NK-92 (cell line): ENCODE measurements around the gene FIGNL2.

Experiments used
- DNase-seq: peaks from one replicate; lab custom pipeline; 2025; ENCODE audit not compliant: unreplicated experiment; lab: John Stamatoyannopoulos, UW

Gene FIGNL2

DNA sequence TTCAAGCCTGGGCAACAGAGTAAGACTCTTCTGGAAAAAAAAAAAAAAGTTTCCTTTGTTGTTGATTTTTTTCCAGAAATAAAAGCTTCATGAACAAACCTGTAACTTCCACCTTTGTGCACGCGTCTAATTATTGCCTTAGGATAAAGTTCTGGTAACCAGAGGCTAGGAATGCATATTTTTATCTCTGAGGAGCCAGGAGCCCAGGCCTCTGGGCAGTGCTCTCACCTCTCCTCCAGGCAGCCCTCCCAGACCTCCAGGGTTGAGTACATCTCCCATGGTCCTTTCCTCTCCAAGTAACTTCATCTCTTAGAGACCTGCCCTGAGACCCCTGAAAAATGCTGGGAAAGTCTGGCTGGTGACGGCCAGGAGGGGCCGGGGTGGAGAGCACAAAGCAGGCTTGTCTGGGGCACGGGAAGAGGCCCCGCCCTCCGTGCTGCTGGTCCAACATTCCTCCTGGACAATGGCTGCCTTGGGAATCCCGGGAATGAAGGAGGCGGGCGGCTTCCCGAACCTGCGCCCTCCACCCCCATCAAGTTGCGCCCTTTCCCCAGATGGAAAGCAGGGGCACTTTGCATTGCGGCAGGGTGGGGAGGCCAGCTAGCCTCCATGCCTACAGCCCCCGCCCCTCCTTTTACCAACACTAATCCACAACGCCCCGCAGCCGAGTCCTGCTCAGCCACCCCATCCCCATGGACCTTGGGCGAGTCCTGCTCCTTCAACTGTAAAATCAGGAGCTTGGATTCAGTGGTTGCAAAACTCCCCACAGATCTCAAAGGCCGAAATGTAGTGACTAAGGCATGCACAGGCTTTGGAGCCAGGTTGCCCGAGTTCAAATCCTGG, 7.3 kb upstream of the FIGNL2 start:
- DNase-seq: no peak

DNA sequence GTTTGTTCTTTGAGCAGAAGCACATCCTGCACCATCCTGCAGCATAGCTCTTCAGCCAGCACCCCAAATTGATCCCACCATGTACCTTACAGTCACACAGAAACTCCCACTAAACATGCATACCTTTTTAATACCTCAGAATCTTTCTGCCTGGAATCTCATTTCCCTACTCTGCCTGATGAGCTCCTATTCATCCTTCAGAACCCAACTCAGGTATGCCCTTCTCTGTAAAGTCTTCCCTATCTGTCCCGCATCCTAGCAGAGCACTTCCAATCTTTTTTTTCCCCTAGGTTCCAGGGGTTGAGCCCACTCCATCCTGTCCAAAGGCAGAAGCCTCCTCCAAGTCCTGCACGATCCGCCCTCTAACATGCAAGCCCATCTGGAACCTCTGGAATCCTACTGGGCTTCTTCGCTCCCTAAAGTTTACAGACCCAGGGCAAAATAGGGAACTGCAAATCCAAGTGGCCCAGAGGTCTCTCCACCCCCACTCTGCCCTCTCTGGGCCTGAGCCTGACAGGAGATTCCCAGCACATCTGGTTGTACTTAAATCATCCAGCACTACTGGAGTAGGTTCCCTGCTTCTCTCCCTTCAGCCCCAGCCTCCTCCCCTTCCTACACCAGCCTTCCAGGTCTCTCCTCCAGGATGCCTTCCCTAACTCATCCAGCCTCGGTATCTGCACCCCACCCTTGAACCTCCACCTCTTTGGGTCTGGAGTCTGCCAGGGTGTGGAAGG, 4.1 kb upstream of the FIGNL2 start:
- DNase-seq: no peak

DNA sequence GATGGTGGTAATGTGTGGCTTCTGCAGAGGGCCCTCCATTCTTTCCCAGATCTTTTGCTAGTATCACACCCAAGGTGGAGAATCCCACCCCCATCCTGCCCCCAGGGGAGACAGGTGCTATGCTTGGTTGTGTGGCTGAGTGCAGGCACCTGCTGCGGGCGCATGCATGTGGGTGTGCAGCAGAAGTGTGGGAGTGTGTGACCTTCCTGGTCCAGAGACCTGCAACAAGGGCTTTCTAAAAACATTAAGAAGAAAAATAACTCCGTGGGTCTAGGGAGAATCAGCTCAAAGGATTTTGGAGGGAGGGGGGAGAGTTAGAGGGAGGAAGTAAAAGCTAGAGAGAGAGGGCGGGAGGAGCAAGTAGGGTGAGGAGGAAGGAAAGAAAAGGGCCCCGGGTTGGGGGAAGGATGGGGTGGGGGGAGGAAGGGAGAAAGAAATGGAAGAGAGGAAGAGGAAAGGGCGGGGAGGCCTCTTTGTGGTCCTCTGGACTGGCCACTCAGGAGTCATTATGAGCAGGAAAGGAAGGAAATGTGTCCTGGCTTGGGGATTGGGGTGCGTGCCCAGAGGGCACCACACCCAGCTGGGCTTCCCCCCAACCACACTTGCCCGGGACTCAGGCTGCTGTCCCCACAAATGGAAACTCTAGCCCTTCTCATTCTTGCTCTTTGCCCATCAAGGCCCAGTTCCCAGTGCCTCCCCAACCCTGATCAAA, 3.1 kb upstream of the FIGNL2 start:
- DNase-seq: no peak

DNA sequence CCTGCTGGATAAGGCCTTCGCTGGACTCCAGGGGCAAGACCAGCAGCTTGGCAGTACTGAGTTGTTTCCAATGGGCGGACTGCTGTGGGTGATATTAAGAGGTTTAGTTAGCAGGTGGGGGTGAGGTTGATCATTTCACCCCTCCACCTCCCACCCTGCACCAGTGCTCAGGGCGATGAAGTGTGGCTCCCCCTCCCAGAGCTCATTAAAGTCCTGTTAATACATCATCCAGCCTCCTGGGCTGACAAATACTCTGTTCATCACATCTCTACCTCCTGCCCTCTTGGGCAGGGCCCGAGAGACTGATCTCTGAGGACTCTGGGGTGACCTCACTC, 2.4 kb upstream of the FIGNL2 start:
- DNase-seq: no peak

DNA sequence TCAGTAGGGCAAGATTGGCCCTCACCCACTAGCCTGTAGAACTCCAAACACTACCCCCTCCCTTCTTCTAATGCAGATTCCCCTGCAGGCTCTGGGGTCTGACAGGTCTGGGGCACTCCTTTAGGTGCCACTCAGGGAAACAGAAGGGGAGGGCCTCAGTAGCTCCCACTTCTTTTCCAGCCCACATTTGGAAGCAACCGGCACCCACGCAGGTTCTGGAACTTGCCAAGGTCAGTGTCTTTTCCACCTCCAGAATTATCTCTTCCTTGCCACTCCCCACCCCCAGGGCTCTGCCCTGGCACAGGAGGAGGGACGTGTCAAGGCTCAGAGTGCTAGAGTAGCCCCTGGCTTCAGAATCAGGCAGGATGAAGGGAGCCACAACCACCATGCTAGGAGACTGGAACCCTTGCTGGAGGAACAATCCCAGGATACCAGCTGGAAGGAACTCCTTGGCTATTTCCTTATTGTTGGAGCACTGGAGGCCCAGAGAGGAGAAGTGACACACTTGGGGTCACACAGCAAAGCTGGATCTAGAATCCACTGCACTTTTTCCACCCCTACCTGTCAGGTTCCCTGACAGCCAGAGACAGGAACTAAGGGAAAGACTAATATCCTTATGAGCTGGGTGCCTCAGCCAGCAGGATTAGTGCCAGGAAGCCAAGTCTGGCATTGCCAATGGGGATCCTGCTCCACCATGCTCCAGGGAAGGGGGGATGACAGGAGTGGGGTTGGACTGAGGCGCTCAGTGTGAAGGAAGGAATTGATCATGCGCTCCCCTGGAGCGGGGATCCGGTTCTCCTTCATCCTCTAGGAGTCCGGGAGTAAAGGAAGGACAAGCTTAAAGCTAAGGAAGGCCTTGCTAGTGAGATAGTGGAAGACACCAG, 1.8 kb upstream of the FIGNL2 start:
- DNase-seq: no peak

DNA sequence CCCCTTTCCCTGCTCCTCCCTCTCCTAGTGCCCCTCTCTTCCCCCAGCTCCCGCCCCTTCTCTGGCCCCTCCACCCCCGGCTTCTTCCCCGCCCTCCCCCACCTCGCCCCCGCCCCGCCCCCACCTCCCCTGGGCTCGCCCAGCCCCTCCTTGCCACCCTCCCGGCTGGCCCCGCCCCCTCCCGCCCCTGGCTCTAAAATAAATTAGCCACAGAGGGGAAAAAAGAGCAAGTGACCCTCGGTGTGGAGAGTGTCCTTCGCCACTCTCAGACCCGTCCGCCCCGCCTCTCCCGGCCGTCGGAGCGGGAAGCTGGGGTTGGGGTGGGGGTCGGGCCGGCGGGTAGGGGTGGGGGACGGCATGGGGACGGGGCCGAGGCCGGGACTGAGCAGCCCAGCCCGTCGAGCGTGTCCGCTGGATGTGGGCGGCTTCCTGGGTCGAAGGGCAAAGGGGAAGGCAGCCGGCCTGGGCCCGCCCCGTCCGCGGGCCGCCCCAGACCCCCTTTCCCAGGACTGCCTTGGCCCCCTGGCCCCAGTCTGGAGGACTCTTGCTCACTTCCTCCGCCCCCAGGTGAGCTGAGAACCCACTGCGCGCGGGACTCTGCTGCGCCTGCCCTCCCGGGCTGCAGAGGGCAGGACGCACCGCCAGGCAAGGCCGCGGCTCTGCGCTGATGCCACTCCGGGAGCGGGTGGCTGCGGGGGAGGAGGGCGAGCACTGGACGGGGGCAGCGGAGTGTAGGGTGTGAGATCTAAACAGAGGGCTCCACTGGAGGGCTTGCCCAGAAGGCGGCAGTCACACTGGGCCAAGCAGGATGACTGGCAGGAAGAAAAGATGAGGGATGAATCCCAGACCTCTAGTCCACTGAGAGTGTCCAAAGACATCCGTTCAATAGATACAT, 570 bp upstream of the FIGNL2 start:
- DNase-seq: no peak

DNA sequence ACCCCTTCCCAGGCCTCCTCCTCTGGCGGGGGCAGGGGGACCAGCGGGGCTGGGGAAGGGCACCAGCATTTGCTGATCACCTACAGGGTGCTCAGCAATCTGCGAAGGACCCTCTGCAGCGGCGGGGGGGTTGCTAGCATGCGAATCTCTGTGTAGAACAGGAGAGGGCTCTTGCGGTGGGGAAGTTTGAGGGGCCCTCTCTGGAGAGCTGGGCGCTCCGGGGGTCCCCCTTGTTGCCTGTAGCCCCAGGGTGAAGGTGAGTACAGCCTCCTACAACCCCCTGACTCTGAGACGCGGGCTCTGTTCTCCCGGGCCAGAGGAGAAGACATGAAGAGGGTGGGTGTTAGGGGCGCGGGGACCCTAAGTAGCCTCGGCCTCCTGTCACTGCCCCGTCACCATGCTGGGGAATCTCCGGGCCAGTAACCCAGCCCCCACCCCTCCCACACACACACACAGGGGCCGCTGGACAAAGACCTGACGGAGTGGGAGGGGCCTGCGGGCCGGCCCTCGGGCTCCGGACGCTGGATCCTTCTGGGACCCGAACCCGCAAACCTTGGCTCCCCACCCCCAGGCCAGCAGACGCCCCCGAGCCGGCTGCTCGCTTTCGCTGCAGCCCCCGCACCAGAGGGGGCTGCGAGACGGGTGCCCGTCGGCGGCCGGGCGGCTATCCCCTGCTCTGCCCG, 734 bp downstream of the FIGNL2 start:
- DNase-seq: no peak

DNA sequence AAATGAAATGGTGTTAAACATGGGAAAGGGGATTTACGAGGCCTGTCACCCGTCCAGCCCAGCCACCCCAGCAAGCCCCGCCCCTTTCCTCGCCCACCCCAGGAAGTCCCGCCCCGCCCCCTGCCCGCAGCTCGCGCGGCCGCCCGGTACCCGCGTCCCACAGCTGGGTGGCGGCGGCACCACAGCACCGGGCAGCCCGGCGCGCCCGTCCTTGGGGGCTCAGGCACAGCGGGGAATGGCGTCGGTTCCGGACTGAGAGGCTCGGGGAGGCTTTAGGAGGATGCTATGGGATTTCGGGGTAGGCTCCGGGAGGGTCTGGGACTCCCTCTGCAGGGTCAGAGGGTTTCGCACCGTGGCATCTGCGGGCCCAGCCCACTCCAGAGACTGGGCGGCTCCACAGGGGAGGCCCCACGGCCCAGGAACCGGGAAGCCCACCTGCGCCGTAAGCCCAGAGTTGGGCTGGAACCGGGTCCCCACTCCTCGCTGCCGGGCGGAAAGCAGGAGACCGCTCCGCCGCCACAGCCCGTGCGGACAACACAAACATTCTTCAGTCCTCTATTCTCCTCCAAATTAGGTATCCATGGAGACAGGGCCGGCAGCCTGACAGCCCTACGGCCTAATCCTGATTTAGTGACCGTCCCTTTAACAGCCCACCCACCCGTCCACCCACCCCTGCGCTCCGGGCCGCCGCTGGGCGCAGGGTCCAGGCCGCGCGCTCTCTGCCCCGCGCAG, 1.4 kb downstream of the FIGNL2 start:
- no peak for DNase-seq

DNA sequence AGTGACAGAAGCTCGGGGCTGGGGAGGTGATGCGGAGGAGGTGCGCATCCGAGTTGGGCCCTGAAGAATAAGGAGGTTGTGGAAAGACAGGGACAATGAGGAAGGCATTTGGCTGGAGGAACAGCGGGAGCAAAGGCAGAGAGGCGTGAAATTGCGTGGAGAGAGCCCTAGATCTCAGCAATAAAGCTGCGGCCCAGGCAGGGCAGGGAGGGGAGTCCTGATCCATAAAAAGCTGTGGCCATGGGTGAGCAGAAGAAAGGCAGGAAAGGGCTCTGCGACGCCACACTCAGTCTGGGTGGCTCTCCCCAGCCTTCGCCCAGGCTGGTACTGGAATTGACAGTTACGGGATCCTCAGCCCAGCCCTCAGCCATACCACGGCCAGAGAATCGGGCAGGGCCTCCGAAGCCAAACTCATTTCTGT, 2.2 kb downstream of the FIGNL2 start:
- DNase-seq: no peak

DNA sequence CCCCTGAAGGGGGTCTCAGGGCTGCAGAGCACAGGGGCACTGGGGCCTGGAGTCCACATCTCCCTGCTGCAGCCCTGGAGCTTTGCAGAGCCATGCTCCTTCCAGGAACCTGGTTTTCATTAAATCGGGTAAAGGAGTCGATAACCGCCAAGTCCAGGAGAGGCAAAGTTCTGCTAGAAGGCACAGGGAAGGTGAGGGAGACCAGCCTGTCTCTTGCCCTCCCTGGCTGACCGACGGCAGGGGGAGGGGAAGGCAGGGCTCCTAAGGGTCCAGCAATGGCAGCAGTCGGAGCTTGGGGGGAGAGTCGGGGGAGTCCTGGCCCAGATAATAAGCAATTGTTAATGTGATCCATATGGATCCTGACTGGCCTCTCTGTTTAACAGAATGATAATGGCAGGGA, 3.0 kb downstream of the FIGNL2 start:
- DNase-seq: no peak

DNA sequence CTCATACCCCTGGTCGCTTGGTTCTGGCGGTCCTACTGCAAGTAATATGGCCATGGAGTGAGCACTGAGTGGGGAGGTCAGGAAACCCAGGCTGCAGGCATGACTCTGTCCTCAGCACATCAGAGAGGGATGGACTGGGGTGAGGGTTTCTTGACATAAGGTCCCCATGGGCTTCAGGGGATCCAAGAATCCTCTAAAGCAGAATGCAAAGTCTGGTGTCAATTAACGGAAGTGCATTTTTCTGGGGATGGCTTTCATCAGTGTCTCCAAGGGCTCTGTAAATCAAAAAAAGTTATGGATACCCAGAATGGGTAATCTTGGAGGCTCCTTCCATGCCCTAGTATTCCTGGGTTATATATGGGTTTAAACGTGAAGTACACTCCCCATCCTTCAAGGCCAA, 3.7 kb downstream of the FIGNL2 start:
- DNase-seq: no peak

DNA sequence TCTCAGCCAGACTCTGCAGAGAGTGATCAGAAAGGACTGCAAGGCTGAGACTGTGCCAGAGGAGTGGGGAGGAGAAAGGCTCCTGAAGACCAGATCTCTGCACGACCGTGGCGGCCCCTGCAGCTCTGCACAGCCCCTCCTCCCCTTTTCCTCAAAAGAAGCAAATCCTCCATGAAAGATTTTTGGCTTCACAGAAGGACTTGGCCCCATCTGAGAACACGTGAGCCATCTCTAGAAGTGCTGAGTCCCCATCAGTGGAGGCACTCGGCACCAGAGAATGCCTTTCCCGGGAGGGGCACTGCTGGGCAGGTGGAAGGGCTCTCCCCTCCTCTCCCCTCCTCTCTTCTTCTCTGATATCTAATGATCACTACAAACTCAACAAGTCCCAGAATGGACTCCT, 6.8 kb downstream of the FIGNL2 start:
- no peak for DNase-seq

DNA sequence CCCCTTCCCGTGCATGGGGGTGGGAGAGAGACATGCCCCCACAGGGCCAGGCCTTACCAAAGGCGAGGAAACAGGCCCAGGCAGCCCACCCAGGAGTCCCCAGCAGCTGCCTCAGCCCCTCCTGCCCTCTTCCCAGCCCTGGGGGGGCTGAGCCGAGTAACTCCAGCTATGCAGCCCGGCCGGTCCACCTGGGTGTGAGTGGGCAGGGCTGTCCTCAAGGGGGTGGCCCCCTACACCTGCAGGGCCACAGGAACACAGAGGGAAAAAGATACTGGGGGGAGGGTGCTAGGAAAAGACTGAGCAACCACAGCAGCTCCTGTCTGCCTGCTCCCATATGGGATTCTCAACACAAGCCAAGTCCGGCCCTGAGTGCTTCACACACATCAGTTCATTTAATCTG, 7.6 kb downstream of the FIGNL2 start:
- DNase-seq: no peak

DNA sequence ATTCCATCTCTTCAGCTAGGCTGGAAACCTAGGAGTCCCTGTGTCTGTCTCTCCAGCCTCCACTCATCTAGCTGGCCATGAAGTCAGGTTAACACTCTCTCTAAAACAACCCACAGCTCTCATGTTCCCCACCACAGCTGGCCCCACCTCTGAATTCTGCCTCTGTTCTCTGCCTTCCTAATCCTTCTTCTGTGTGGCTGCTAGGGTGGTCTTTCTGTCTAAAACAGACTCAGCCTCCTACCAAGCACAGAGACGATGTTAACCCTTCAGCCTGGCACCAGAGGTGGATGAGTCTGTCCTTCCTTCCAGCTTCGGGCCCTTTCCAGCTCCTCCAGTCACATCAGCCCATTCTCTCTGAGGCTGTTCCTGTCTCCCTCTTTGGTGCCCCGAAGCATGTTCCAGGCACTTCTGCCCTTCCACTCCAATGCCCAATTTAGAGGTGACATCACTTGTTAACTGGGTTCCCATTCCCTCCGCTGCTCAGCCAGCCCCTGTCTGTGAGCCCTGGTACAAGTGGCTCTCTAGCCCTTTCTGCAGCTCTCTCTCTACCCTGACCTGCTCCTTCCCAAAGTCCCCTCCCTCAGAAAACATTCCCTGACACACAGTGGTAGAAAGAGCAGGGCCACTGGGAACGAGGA, 9.1 kb downstream of the FIGNL2 start:
- no peak for DNase-seq

DNA sequence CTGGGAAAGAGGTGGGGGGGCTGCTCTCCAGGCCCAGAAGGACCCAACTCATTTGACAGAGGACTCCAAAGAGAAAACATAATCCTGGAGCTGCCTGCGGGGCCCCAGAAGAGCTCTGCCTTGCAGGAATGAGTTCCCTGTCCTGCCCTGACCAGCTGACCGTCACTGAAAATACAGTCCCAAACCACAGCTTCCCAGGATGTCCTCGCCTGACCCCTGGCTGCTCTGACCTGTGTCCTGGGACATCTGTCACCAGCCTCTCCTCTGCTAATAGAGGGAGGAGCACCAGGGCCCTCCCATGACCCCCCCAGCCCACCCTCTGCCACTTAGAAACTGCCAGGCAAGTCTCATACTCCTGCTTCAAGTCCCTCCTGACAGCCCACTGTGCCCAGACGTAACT, 9.8 kb downstream of the FIGNL2 start:
- no peak for DNase-seq

DNA sequence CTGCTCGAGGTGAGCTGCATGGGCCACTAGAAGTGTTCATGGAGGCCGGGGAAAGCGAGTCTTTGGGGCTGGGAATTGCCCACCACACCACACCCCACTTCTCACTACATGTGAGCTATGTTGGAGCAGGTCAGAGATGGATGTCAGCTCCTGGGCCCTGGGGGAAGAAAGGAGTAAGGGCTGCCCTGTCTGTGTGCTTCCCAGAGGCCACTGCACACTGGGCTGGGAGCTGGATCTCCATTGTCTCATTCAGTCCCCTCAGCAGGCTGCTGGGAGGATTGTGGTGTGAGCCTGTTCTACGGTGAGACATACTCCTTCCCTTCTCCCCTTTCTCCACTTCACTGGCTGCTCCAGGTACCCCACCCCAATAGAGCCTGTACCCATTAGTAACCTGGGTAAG, 10.5 kb downstream of the FIGNL2 start:
- no peak for DNase-seq

DNA sequence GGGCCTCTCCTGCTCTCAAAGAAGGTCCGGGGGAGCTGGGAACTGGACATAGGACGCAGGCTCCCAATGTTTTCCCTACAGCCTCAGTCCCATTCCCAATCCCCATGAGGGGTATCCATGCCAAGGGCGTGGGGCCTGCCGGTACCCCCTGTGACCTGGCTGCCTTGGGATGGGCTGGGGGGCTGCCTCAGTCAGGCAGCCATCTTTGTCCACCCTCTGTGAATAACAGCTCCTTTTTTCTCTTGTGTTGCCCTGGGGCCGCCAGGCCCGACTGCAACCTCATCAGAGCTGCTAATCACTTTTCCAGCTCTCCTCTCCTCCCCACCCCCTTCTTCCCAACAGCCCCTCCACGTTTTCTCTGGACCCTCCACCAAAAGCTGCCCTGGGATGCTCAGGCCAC, 11.2 kb downstream of the FIGNL2 start:
- DNase-seq: no peak

DNA sequence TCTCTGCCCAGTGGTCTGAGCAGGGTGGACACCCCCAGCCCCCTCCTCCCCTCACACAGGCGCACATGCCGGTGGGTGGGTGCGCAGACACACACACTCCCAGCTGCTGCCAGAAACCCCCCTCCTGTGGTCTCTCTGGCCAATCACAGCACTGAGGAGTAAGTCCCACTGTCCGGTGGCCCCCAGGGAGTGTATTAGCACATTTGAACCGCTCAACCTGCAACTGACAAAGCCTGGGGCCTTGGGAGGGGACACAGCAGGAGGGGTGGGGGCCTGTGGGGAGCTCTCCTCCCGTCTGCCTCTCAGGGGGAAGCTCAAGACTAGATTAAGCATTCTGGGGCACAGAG, 11.7 kb downstream of the FIGNL2 start:
- no peak for DNase-seq
